ENCODE data around the gene KNDC1. TPM values are rescaled to one million over a fixed set of nuclear protein-coding genes. Genes with fewer than 3 reads are reported as not detected.

Gene KNDC1
- total RNA-seq, 1 experiment from 2014 or later, result 1.7 TPM

- no peaks in the 10 kb centered on the region for H3F3A ChIP-seq (ENCODE audit: insufficient read depth, low read depth)
- H3K27ac ChIP-seq, result no peak overlapping the region
- intact Hi-C loops (cut with micrococcal nuclease; ENCODE audit: unreplicated experiment), result no loop called here
- no TSS peak for BruUV-seq (replicated peaks)
- POLR2A ChIA-PET (ENCODE audit: unreplicated experiment), result no interaction called here
- H3K4me3 ChIP-seq, result no peak overlapping the region
- no peaks in the 10 kb centered on the region for H3K79me2 ChIP-seq (ENCODE audit: low read depth)
- no peaks in the 10 kb centered on the region for H3K9me2 ChIP-seq (ENCODE audit: insufficient read depth)
- no peaks in the 10 kb centered on the region for H3K9me3 ChIP-seq (ENCODE audit: insufficient read depth, low read depth)
- no peak overlapping the region for H2AFZ ChIP-seq
- no peak overlapping the region for H3K4me2 ChIP-seq
- no peaks in the 10 kb centered on the region for H3K4me1 ChIP-seq (replicated peaks; ENCODE audit: insufficient read depth)
- no peaks in the 10 kb centered on the region for H3K36me3 ChIP-seq (ENCODE audit: low read depth)
- TF ChIP-seq CTCF (conservative IDR thresholded peaks at IDR 0.05) (no peak), EZH2 (IDR thresholded peaks at IDR 0.05; ENCODE audit: low read depth) (no peak)
- no peak for DNase-seq
- H4K20me1 ChIP-seq (ENCODE audit: insufficient read depth), result no peaks in the 10 kb centered on the region
- CTCF ChIA-PET, result no interaction called here
- peaks cover 11% of the 10 kb centered on the region for H3K27me3 ChIP-seq (ENCODE audit: insufficient read depth, low read depth)
Observed at GRCh38 chr10:133235265-133235855, 75.3 kb downstream of the KNDC1 start.

GRCh38 chr10:133235932-133236331 lies 75.9 kb downstream of the KNDC1 start:
- Histone ChIP-seq H2AFZ (no peak overlapping the region), H3K36me3 (ENCODE audit: low read depth) (no peaks in the 10 kb centered on the region), H3K9me3 (ENCODE audit: insufficient read depth, low read depth) (no peaks in the 10 kb centered on the region), H3K27ac (no peak overlapping the region), H3K9me2 (ENCODE audit: insufficient read depth) (no peaks in the 10 kb centered on the region), H3K27me3 (ENCODE audit: insufficient read depth, low read depth) (peaks cover 11% of the 10 kb centered on the region), H3K4me1 (replicated peaks; ENCODE audit: insufficient read depth) (no peaks in the 10 kb centered on the region), H3K4me3 (no peak overlapping the region), H3K4me2 (no peak overlapping the region), H3F3A (ENCODE audit: insufficient read depth, low read depth) (no peaks in the 10 kb centered on the region), H4K20me1 (ENCODE audit: insufficient read depth) (no peaks in the 10 kb centered on the region), H3K79me2 (ENCODE audit: low read depth) (no peaks in the 10 kb centered on the region)
- intact Hi-C loops (cut with micrococcal nuclease; ENCODE audit: unreplicated experiment), result no loop called here
- ChIA-PET CTCF (no interaction called here), POLR2A (ENCODE audit: unreplicated experiment) (no interaction called here)
- TF ChIP-seq EZH2 (IDR thresholded peaks at IDR 0.05; ENCODE audit: low read depth) (no peak), CTCF (conservative IDR thresholded peaks at IDR 0.05) (no peak)
- DNase-seq, result no peak
- BruUV-seq (replicated peaks), result no TSS peak

GRCh38 chr10:133236401-133237240 lies 76.6 kb downstream of the KNDC1 start:
- Histone ChIP-seq H3K4me1 (replicated peaks; ENCODE audit: insufficient read depth) (no peaks in the 10 kb centered on the region), H3K27me3 (ENCODE audit: insufficient read depth, low read depth) (peaks cover 11% of the 10 kb centered on the region), H3K36me3 (ENCODE audit: low read depth) (no peaks in the 10 kb centered on the region), H3K9me2 (ENCODE audit: insufficient read depth) (no peaks in the 10 kb centered on the region), H3K4me3 (no peak overlapping the region), H3K9me3 (ENCODE audit: insufficient read depth, low read depth) (no peaks in the 10 kb centered on the region), H2AFZ (no peak overlapping the region), H3K79me2 (ENCODE audit: low read depth) (no peaks in the 10 kb centered on the region), H3F3A (ENCODE audit: insufficient read depth, low read depth) (no peaks in the 10 kb centered on the region), H3K4me2 (no peak overlapping the region), H3K27ac (no peak overlapping the region), H4K20me1 (ENCODE audit: insufficient read depth) (no peaks in the 10 kb centered on the region)
- ChIA-PET CTCF (no interaction called here), POLR2A (ENCODE audit: unreplicated experiment) (no interaction called here)
- no TSS peak for BruUV-seq (replicated peaks)
- intact Hi-C loops (cut with micrococcal nuclease; ENCODE audit: unreplicated experiment), result no loop called here
- TF ChIP-seq EZH2 (IDR thresholded peaks at IDR 0.05; ENCODE audit: low read depth) (no peak), CTCF (conservative IDR thresholded peaks at IDR 0.05) (no peak)
- no peak for DNase-seq
